Neural cell (in vitro differentiated cells): ENCODE measurements around the gene RNF217. TPM values are rescaled to one million over a fixed set of nuclear protein-coding genes. Genes with fewer than 3 reads are reported as not detected.

Experiments used
- H2AFZ ChIP-seq: fragments of 200-600, 300-800 bp; sonication (generic), shearing (Covaris generic); 2 replicates; pipeline ENCODE4 v1.6.0; 2014; ENCODE audit warnings: low read depth, mild to moderate bottlenecking, antibody characterized with exemption, low read length, moderate library complexity
- H3F3A ChIP-seq: fragments of 200-600 bp; shearing (Covaris generic); 2 replicates; pipeline ENCODE4 v1.6.1; 2016; ENCODE audit warnings: mild to moderate bottlenecking, moderate library complexity, mixed read lengths, antibody characterized with exemption, low read length; ENCODE audit not compliant: insufficient read depth, poor library complexity, severe bottlenecking
- H3K27ac ChIP-seq: fragments of 200-600, 300-800 bp; sonication (generic), shearing (Covaris generic); 2 replicates; pipeline ENCODE4 v1.5.1; 2014; ENCODE audit warnings: mild to moderate bottlenecking, low read length, moderate library complexity
- H3K27me3 ChIP-seq: fragments of 300-800, 200-600 bp; sonication (generic), shearing (Covaris generic); 2 replicates; pipeline ENCODE4 v1.6.0; 2014; ENCODE audit warnings: mild to moderate bottlenecking, low read depth, low read length, moderate library complexity; ENCODE audit not compliant: insufficient read depth
- H3K36me3 ChIP-seq: fragments of 300-800, 200-600 bp; sonication (generic), shearing (Covaris generic); 2 replicates; pipeline ENCODE4 v1.5.1; 2014; ENCODE audit warnings: mild to moderate bottlenecking, antibody characterized with exemption, low read length, moderate library complexity; ENCODE audit not compliant: insufficient read depth
- H3K4me2 ChIP-seq: fragments of 300-800, 200-600 bp; sonication (generic), shearing (Covaris generic); 2 replicates; pipeline ENCODE4 v1.6.0; 2014; ENCODE audit warnings: mild to moderate bottlenecking, low read length
- H3K4me3 ChIP-seq: fragments of 300-800, 200-600 bp; sonication (generic), shearing (Covaris generic); 2 replicates; pipeline ENCODE4 v1.5.1; 2014; ENCODE audit warnings: mild to moderate bottlenecking, low read length, moderate library complexity
- H3K79me2 ChIP-seq: fragments of 200-600 bp; shearing (Covaris generic); replicated peaks from 2 replicates; pipeline ENCODE4 v1.6.0; 2014; ENCODE audit warnings: mild to moderate bottlenecking, low read length, moderate library complexity; ENCODE audit not compliant: insufficient read depth
- H3K9ac ChIP-seq: fragments of 300-800, 200-600 bp; sonication (generic), shearing (Covaris generic); 2 replicates; pipeline ENCODE4 v1.6.1; 2016; ENCODE audit warnings: mild to moderate bottlenecking, low read length, mixed read lengths
- H3K9me2 ChIP-seq: fragments of 200-600 bp; shearing (Covaris generic); 2 replicates; pipeline ENCODE4 v1.6.1; 2016; ENCODE audit warnings: mild to moderate bottlenecking, low read length, mixed read lengths; ENCODE audit not compliant: insufficient read depth
- H3K9me3 ChIP-seq: fragments of 200-600, 300-800 bp; sonication (generic), shearing (Covaris generic); 2 replicates; pipeline ENCODE4 v1.6.1; 2016; ENCODE audit warnings: mild to moderate bottlenecking, mixed run types, low read length, moderate library complexity, mixed read lengths
- H4K20me1 ChIP-seq: fragments of 200-600 bp; shearing (Covaris generic); 2 replicates; pipeline ENCODE4 v1.6.1; 2016; ENCODE audit warnings: mild to moderate bottlenecking, mixed run types; ENCODE audit not compliant: insufficient read depth
- CTCF ChIP-seq: fragments of 450-650 bp; IDR thresholded peaks from 2 replicates; pipeline ENCODE4 v1.5.1; 2014; ENCODE audit warnings: antibody characterized with exemption, mild to moderate bottlenecking, moderate library complexity; ENCODE audit not compliant: poor library complexity, severe bottlenecking
- EP300 ChIP-seq: fragments of 450-650 bp; conservative IDR thresholded peaks from 2 replicates; pipeline ENCODE4 v1.6.1; 2014; ENCODE audit warnings: antibody characterized with exemption, mild to moderate bottlenecking, moderate library complexity; ENCODE audit not compliant: poor library complexity, severe bottlenecking
- EZH2 ChIP-seq: fragments of 200-600, 300-800 bp; shearing (Covaris generic), sonication (generic); IDR thresholded peaks from 2 replicates; pipeline ENCODE4 v1.6.1; 2014; ENCODE audit warnings: antibody characterized with exemption, low read length, borderline replicate concordance, mild to moderate bottlenecking; ENCODE audit not compliant: insufficient read depth, poor library complexity, severe bottlenecking
- MXI1 ChIP-seq: fragments of 450-650 bp; conservative IDR thresholded peaks from 2 replicates; pipeline ENCODE4 v1.6.1; 2014; ENCODE audit warnings: antibody characterized with exemption, mild to moderate bottlenecking; ENCODE audit not compliant: poor library complexity, severe bottlenecking
- POLR2AphosphoS5 ChIP-seq: IDR thresholded peaks from 2 replicates; pipeline ENCODE4 v1.6.1; 2012
- RAD21 ChIP-seq: fragments of 450-650 bp; conservative IDR thresholded peaks from 2 replicates; pipeline ENCODE4 v1.6.1; 2014; ENCODE audit warnings: antibody characterized with exemption, mild to moderate bottlenecking, moderate library complexity
- SMC3 ChIP-seq: fragments of 450-650 bp; conservative IDR thresholded peaks from 2 replicates; pipeline ENCODE4 v1.6.1; 2014; ENCODE audit warnings: antibody characterized with exemption, mild to moderate bottlenecking, moderate library complexity; ENCODE audit not compliant: poor library complexity
- TAF1 ChIP-seq: IDR thresholded peaks from 2 replicates; pipeline ENCODE4 v1.6.1; 2012; ENCODE audit warnings: low read depth
- polyA plus RNA-seq: library from polyadenylated mRNA; depleted of rRNA; stranded (reverse); fragments of >200 nt; gene quantifications from 2 replicates; pipeline ENCODE4 v1.2.3, GENCODE V29; 2014
- TF ChIP-seq, protein P1 (sequence below): IDR thresholded peaks from 2 replicates; pipeline ENCODE4 v1.6.1; 2012; ENCODE audit warnings: borderline replicate concordance

Gene RNF217
- polyA plus RNA-seq, 1 donor from 2014 or later, result 10.2 TPM

- Histone ChIP-seq H3F3A (no peaks in the 10 kb centered on the region), H3K9me2 (no peaks in the 10 kb centered on the region), H3K9me3 (no peaks in the 10 kb centered on the region), H3K36me3 (no peaks in the 10 kb centered on the region), H3K9ac (no peak overlapping the region), H4K20me1 (no peaks in the 10 kb centered on the region), H3K4me2 (no peak overlapping the region), H3K79me2 (no peaks in the 10 kb centered on the region), H3K27ac (no peak overlapping the region), H3K27me3 (no peaks in the 10 kb centered on the region), H2AFZ (no peak overlapping the region), H3K4me3 (no peak overlapping the region)
- TF ChIP-seq RAD21 (no peak), MXI1 (no peak), SMC3 (no peak), POLR2AphosphoS5 (no peak)
Measured at GRCh38 chr6:125001684-125002405, 39.6 kb downstream of the RNF217 start.

GRCh38 chr6:125002406-125002741 lies 40.1 kb downstream of the RNF217 start:
- Histone ChIP-seq H3K36me3 (no peaks in the 10 kb centered on the region), H3K4me2 (no peak overlapping the region), H3K79me2 (no peaks in the 10 kb centered on the region), H3K9me2 (no peaks in the 10 kb centered on the region), H4K20me1 (no peaks in the 10 kb centered on the region), H2AFZ (no peak overlapping the region), H3K27me3 (no peaks in the 10 kb centered on the region), H3F3A (no peaks in the 10 kb centered on the region), H3K9ac (no peak overlapping the region), H3K27ac (no peak overlapping the region), H3K4me3 (no peak overlapping the region), H3K9me3 (no peaks in the 10 kb centered on the region)
- TF ChIP-seq POLR2AphosphoS5 (no peak), EZH2 (no peak), TAF1 (no peak)

- Histone ChIP-seq H3F3A (no peaks in the 10 kb centered on the region), H3K27me3 (no peaks in the 10 kb centered on the region), H3K9me3 (no peaks in the 10 kb centered on the region), H3K4me2 (no peak overlapping the region), H3K27ac (no peak overlapping the region), H3K9ac (no peak overlapping the region), H3K36me3 (no peaks in the 10 kb centered on the region), H2AFZ (no peak overlapping the region), H3K79me2 (no peaks in the 10 kb centered on the region), H3K4me3 (no peak overlapping the region), H4K20me1 (no peaks in the 10 kb centered on the region), H3K9me2 (no peaks in the 10 kb centered on the region)
- no peak for TF ChIP-seq EP300
- no peak for TF ChIP-seq MXI1
- no peak for TF ChIP-seq CTCF
- TF ChIP-seq, protein P1, sequence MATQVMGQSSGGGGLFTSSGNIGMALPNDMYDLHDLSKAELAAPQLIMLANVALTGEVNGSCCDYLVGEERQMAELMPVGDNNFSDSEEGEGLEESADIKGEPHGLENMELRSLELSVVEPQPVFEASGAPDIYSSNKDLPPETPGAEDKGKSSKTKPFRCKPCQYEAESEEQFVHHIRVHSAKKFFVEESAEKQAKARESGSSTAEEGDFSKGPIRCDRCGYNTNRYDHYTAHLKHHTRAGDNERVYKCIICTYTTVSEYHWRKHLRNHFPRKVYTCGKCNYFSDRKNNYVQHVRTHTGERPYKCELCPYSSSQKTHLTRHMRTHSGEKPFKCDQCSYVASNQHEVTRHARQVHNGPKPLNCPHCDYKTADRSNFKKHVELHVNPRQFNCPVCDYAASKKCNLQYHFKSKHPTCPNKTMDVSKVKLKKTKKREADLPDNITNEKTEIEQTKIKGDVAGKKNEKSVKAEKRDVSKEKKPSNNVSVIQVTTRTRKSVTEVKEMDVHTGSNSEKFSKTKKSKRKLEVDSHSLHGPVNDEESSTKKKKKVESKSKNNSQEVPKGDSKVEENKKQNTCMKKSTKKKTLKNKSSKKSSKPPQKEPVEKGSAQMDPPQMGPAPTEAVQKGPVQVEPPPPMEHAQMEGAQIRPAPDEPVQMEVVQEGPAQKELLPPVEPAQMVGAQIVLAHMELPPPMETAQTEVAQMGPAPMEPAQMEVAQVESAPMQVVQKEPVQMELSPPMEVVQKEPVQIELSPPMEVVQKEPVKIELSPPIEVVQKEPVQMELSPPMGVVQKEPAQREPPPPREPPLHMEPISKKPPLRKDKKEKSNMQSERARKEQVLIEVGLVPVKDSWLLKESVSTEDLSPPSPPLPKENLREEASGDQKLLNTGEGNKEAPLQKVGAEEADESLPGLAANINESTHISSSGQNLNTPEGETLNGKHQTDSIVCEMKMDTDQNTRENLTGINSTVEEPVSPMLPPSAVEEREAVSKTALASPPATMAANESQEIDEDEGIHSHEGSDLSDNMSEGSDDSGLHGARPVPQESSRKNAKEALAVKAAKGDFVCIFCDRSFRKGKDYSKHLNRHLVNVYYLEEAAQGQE, result no peak
- no peak for TF ChIP-seq TAF1
- no peak for TF ChIP-seq RAD21
- TF ChIP-seq EZH2, result no peak
- no peak for TF ChIP-seq POLR2AphosphoS5
- TF ChIP-seq SMC3, result no peak
Measured at GRCh38 chr6:125003070-125003469, 40.8 kb downstream of the RNF217 start.
